ENCODE measurements around the gene ZSCAN10. TPM values are rescaled to one million over a fixed set of nuclear protein-coding genes. Genes with fewer than 3 reads are reported as not detected.

The ZSCAN10 gene
- total and polyA plus RNA-seq, 9 of the 15 experiments (the other 6 are each of a cell fraction or from before 2014, with no cell fraction given): 0.22 TPM; not detected in 8

- TF ChIP-seq ZNF184 (CRISPR knock-in tag; IDR thresholded peaks at IDR 0.05): no peak
- TF ChIP-seq ZNF324 (CRISPR knock-in tag; IDR thresholded peaks at IDR 0.05): no peak
- TF ChIP-seq CHD7 (IDR thresholded peaks at IDR 0.05; ENCODE audit: low read depth, low read length): no peak
- no peak for TF ChIP-seq SMAD3 (CRISPR knock-in tag; conservative IDR thresholded peaks at IDR 0.05)
- TF ChIP-seq ZNF23 (CRISPR knock-in tag; IDR thresholded peaks at IDR 0.05): no peak
- no peak for TF ChIP-seq CHD1 (IDR thresholded peaks at IDR 0.05; ENCODE audit: low read length)
- no peak for TF ChIP-seq NEUROD1 (IDR thresholded peaks at IDR 0.05; ENCODE audit: borderline replicate concordance, low read depth, low read length, partially characterized antibody)
- TF ChIP-seq PTTG1 (tag; IDR thresholded peaks at IDR 0.05; ENCODE audit: low read depth): no peak
- no peak for TF ChIP-seq PTRF (tag; IDR thresholded peaks at IDR 0.05)
- no peak for TF ChIP-seq ZNF444 (CRISPR knock-in tag; IDR thresholded peaks at IDR 0.05)
- TF ChIP-seq ZNF277 (CRISPR knock-in tag; IDR thresholded peaks at IDR 0.05; ENCODE audit: borderline replicate concordance): no peak
- no peak for TF ChIP-seq CC2D1A (IDR thresholded peaks at IDR 0.05)
- no peak for TF ChIP-seq SOX6 (IDR thresholded peaks at IDR 0.05)
- no peak for TF ChIP-seq LEF1 (IDR thresholded peaks at IDR 0.05)
- no peak for TF ChIP-seq ZNF79 (CRISPR knock-in tag; IDR thresholded peaks at IDR 0.05; ENCODE audit: low read depth)
- no peak for TF ChIP-seq ZNF778 (CRISPR knock-in tag; IDR thresholded peaks at IDR 0.05)
- peak; percentile 49 for TF ChIP-seq HNRNPLL (IDR thresholded peaks at IDR 0.05; ENCODE audit: low read depth, low read length, poor library complexity, severe bottlenecking)
These were observed 35.4 kb upstream of the ZSCAN10 start, which contains the start of gene ZNF213 (continued) for GRCh38 chr16:3134338-3135125.
